Breast epithelium (tissue), 4 donors: Measurements from ENCODE around the gene YPEL2. TPM values are rescaled to one million over a fixed set of nuclear protein-coding genes. Genes with fewer than 3 reads are reported as not detected.

Source experiments
- DNase-seq, 2 donors: peaks; one replicate each; pipeline ENCODE4 v3.0.0-alpha.2; 2019; ENCODE audit warnings: low spot score in 2 of 2
- H3K27ac ChIP-seq, 2 donors: fragments of 200-600 bp; sonication (generic) in 1 of 2; one replicate each; pipeline ENCODE4 v1.5.1; 2016 to 2019; ENCODE audit warnings: mild to moderate bottlenecking in 1 of 2
- H3K27me3 ChIP-seq, 2 donors: fragments of 200-600 bp; sonication (generic) in 1 of 2; one replicate each; pipeline versions ENCODE4 v1.5.1 to v1.6.0; 2017 to 2019; ENCODE audit warnings: control low read depth in 1 of 2, mild to moderate bottlenecking in 1 of 2
- H3K36me3 ChIP-seq: fragments of 200-600 bp; one replicate; pipeline ENCODE4 v1.5.1; 2019
- H3K4me1 ChIP-seq, 2 donors: fragments of 200-600 bp; sonication (generic); one replicate each; pipeline ENCODE4 v1.5.1; 2016 to 2019; ENCODE audit warnings: control low read depth in 1 of 2
- H3K4me3 ChIP-seq, 3 donors: fragments of 200-600 bp; sonication (generic); 1 replicate in 2 of 3; 2 replicates in 1 of 3; pipeline ENCODE4 v1.5.1; 2016 to 2019; ENCODE audit warnings: mild to moderate bottlenecking in 3 of 3, moderate library complexity in 2 of 3
- H3K9me3 ChIP-seq, 2 donors: fragments of 200-600 bp; sonication (generic) in 1 of 2; one replicate each; pipeline ENCODE4 v1.5.1; 2016 to 2019; ENCODE audit warnings: control low read depth in 1 of 2
- CTCF ChIP-seq, 3 donors: fragments of 450-650 bp; IDR thresholded peaks; one replicate each; pipeline ENCODE4 v1.5.1; 2016 to 2017; ENCODE audit warnings: antibody characterized with exemption in 3 of 3, mild to moderate bottlenecking in 3 of 3, moderate library complexity in 3 of 3
- POLR2A ChIP-seq: fragments of 450-650 bp; IDR thresholded peaks from one replicate; pipeline ENCODE4 v1.6.1; 2016; ENCODE audit warnings: antibody characterized with exemption, mild to moderate bottlenecking, moderate library complexity
- POLR2AphosphoS5 ChIP-seq, 3 donors: sonication (generic); formaldehyde crosslinking; IDR thresholded peaks; one replicate each; pipeline ENCODE4 v1.6.1; 2017; ENCODE audit warnings: antibody characterized with exemption in 3 of 3
- intact Hi-C: fragments of 100-400 bp; cut with DNase I; formaldehyde crosslinking; loops from one replicate; pipeline ENCODE4 v1.15.1; 2023; ENCODE audit warnings: low total_unique reads
- total RNA-seq, 3 donors: library from RNA; depleted of rRNA; stranded (reverse); fragments of >200 nt; gene quantifications; one replicate each; pipeline ENCODE4 v1.1.0, GENCODE V29; 2016

The YPEL2 gene
- total RNA-seq, 3 donors from 2014 or later: 26.5 to 64.8 (median 33.2) TPM

GRCh38 chr17:59425085-59425931 is 93.9 kb downstream of the YPEL2 start:
- Histone ChIP-seq H3K27me3 (no peaks in the 10 kb centered on the region), H3K4me1 (no peaks in the 10 kb centered on the region), H3K4me3 (peak overlapping the region in 1 of 3 donors; percentile 16), H3K27ac (peak overlapping the region; percentile 33 to 84), H3K36me3 (no peaks in the 10 kb centered on the region), H3K9me3 (no peaks in the 10 kb centered on the region)
- no peak for TF ChIP-seq POLR2A
- peak in 1 of 3 donors; percentile 24 for TF ChIP-seq POLR2AphosphoS5 (IDR thresholded peaks at IDR 0.05)
- no peak for TF ChIP-seq CTCF (IDR thresholded peaks at IDR 0.05)
- DNase-seq: no peak
- intact Hi-C loops: no loop called here

- Histone ChIP-seq H3K27me3 (no peaks in the 10 kb centered on the region), H3K36me3 (no peaks in the 10 kb centered on the region), H3K4me3 (no peak overlapping the region), H3K4me1 (no peaks in the 10 kb centered on the region), H3K9me3 (no peaks in the 10 kb centered on the region), H3K27ac (peak overlapping the region; percentile 33 to 84)
- no peak for TF ChIP-seq CTCF (IDR thresholded peaks at IDR 0.05)
- no peak for TF ChIP-seq POLR2A
- no peak for TF ChIP-seq POLR2AphosphoS5 (IDR thresholded peaks at IDR 0.05)
- DNase-seq: no peak
- intact Hi-C loops: no loop called here
Measured at GRCh38 chr17:59426031-59426430, 94.6 kb downstream of the YPEL2 start.

DNA sequence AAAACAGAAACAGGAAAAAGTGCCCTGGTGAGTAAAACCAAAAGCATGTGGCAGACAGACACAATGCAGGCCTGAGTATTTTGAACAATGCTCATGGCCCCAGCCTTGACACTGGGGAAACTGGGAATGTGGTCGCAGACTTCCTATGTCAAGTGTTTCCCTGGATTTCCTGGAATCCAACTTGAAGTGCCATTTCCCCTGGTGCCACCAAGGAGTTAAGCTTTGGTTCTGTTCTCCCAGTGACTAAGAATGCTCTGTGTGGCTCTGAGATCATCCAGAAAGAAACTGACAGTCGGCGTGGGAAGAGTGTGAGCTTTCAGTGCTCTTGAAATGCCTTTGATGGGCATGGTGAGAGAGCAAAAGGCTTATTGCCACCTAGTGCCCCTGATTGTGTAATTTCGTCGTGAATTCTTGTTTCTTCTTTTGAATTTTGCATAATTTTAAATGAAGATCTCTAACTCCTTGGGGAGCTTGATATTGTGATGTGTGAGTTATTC is 96.0 kb downstream of the YPEL2 start:
- Histone ChIP-seq H3K4me3 (no peak overlapping the region), H3K36me3 (no peaks in the 10 kb centered on the region), H3K27me3 (no peaks in the 10 kb centered on the region), H3K9me3 (no peaks in the 10 kb centered on the region), H3K4me1 (no peaks in the 10 kb centered on the region), H3K27ac (peak overlapping the region in 1 of 2 donors; percentile 63)
- no peak for TF ChIP-seq POLR2AphosphoS5 (IDR thresholded peaks at IDR 0.05)
- TF ChIP-seq CTCF (IDR thresholded peaks at IDR 0.05): no peak
- TF ChIP-seq POLR2A: no peak
- intact Hi-C loops: no loop called here
- DNase-seq: no peak

- no peak for DNase-seq
- Histone ChIP-seq H3K27ac (peak overlapping the region in 1 of 2 donors; percentile 63), H3K4me3 (no peak overlapping the region), H3K27me3 (no peaks in the 10 kb centered on the region), H3K4me1 (no peaks in the 10 kb centered on the region), H3K36me3 (no peaks in the 10 kb centered on the region), H3K9me3 (no peaks in the 10 kb centered on the region)
- TF ChIP-seq CTCF (IDR thresholded peaks at IDR 0.05) (no peak), POLR2A (no peak), POLR2AphosphoS5 (IDR thresholded peaks at IDR 0.05) (no peak)
- intact Hi-C loops: no loop called here
Measured at GRCh38 chr17:59427996-59428395, 96.5 kb downstream of the YPEL2 start.

DNA sequence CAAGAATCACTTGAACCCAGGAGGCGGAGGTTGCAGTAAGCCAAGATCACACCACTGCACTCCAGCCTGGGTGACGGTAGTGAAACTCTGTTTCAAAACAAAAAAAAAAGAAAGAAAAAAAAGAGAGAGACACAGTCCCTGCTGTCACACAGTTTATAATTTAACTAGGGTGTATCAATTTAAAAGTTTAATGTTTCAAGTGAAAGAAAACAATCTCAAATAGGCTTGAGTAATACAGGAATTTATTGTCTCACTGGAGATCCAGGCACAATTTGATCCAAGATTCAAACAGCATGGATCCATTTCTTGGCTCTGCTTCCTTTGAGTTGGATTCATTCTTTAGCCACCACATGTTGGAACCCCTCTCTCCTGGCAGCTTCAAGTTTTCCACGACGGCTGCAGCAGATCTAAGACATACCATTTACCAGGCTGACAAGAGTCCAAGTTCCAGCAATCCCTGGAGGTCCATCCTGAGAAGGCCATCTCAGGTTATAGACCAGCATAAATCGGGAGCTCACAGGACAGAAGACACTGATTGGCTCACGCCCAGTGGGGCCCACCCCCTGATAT is 97.5 kb downstream of the YPEL2 start:
- no peak for DNase-seq
- Histone ChIP-seq H3K9me3 (no peaks in the 10 kb centered on the region), H3K4me1 (no peaks in the 10 kb centered on the region), H3K36me3 (no peaks in the 10 kb centered on the region), H3K4me3 (no peak overlapping the region), H3K27ac (no peak overlapping the region), H3K27me3 (no peaks in the 10 kb centered on the region)
- intact Hi-C loops: no loop called here
- TF ChIP-seq POLR2AphosphoS5 (IDR thresholded peaks at IDR 0.05): no peak
- no peak for TF ChIP-seq CTCF (IDR thresholded peaks at IDR 0.05)
- no peak for TF ChIP-seq POLR2A
